ENCODE data around the gene LSM14B.

The LSM14B gene

DNA sequence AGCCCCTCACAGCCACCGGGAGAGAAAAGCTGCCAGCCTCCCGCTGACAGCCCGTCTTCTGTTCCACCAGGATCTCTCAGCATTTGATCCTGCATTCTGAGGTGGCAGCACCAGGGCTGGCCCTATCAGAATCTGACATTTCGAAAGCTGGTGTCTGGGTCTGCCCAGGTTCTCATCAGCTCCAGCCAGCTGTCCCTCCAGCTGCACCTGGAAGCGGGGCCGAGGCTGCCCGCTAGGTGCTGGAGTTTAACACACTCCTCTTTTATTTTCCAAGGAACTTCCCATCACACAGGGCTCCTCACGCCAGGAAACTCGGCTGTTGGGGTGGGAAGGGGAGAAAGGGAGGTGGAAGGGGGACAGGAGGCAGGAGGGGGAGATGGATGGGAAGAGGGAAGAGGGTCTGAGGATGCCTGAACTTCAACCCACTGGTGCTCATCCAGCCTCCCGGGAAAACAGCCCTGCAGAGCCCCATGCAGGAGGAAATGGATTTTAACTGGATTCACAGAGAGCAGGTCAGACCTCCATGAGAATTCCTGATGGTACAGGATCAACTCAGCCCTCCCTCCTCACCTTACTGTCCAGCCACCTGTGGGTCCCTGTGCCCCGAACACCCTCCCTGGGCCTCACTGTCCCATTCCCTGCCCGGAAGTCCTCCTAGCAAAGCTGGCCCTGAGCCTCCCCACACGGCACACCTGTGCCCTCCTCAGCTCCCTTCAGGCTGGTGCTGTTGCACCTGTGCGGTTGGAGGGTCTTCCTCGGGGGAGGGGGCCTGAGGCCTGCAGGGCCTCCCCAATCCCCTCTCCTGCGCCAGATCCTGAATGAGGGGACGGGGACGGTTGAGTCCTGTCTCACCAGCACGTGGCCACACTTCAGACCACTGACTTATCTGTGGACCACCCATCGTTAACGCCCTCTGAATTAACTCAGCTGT, 3.9 kb upstream of the LSM14B start:
- Histone ChIP-seq H3K27ac (ENCODE audit: low read length) (0 out of 2 replicates have a peak overlapping the region, but pooled peaks have one; percentile 9), H3K4me3 (ENCODE audit: low read depth in 1 of 2, low read length in 2 of 2) (no peak overlapping the region), H3K4me2 (ENCODE audit: insufficient read depth, low read length) (peak overlapping the region; percentile 53; the same call in 1 of the 2 replicates), H3K9me3 (ENCODE audit: insufficient read depth, low read length, severe bottlenecking) (no peaks in the 10 kb centered on the region), H3K79me2 (ENCODE audit: insufficient read depth, low read length) (peaks cover 9% of the 10 kb centered on the region), H3K36me3 (ENCODE audit: insufficient read depth, low read length) (no peaks in the 10 kb centered on the region), H4K20me1 (ENCODE audit: insufficient read depth, low read length) (peaks cover 18% of the 10 kb centered on the region), H2AFZ (ENCODE audit: low read depth, low read length) (no peak overlapping the region), H3K27me3 (ENCODE audit: insufficient read depth, low read length, poor library complexity) (no peaks in the 10 kb centered on the region), H3K4me1 (ENCODE audit: insufficient read depth, low read length) (peaks cover 34% of the 10 kb centered on the region), H3K9ac (ENCODE audit: low read depth, low read length) (no peak overlapping the region)
- DNase-seq (no peak), ATAC-seq (ENCODE audit: insufficient read depth, low read depth) (no peak)
- TF ChIP-seq EZH2 (IDR thresholded peaks at IDR 0.05; ENCODE audit: borderline replicate concordance, low read depth, low read length, severe bottlenecking) (no peak), CTCF (IDR thresholded peaks at IDR 0.05; ENCODE audit: borderline replicate concordance, extremely low read depth, low read length, poor library complexity, severe bottlenecking) (no peak)

- Histone ChIP-seq H3K36me3 (ENCODE audit: insufficient read depth, low read length) (peaks cover 6% of the 10 kb centered on the region), H3K4me1 (ENCODE audit: insufficient read depth, low read length) (peaks cover 41% of the 10 kb centered on the region), H4K20me1 (ENCODE audit: insufficient read depth, low read length) (peaks cover 25% of the 10 kb centered on the region), H3K4me3 (ENCODE audit: low read depth in 1 of 2, low read length in 2 of 2) (no peak overlapping the region), H3K27me3 (ENCODE audit: insufficient read depth, low read length, poor library complexity) (no peaks in the 10 kb centered on the region), H3K27ac (ENCODE audit: low read length) (no peak overlapping the region), H3K9ac (ENCODE audit: low read depth, low read length) (no peak overlapping the region), H2AFZ (ENCODE audit: low read depth, low read length) (no peak overlapping the region), H3K79me2 (ENCODE audit: insufficient read depth, low read length) (peaks cover 17% of the 10 kb centered on the region), H3K4me2 (ENCODE audit: insufficient read depth, low read length) (no peak overlapping the region), H3K9me3 (ENCODE audit: insufficient read depth, low read length, severe bottlenecking) (no peaks in the 10 kb centered on the region)
- TF ChIP-seq EZH2 (IDR thresholded peaks at IDR 0.05; ENCODE audit: borderline replicate concordance, low read depth, low read length, severe bottlenecking) (no peak), CTCF (IDR thresholded peaks at IDR 0.05; ENCODE audit: borderline replicate concordance, extremely low read depth, low read length, poor library complexity, severe bottlenecking) (no peak)
- DNase-seq (no peak), ATAC-seq (ENCODE audit: insufficient read depth, low read depth) (no peak)
Measured at GRCh38 chr20:62119115-62119514, 3.2 kb upstream of the LSM14B start.

DNA sequence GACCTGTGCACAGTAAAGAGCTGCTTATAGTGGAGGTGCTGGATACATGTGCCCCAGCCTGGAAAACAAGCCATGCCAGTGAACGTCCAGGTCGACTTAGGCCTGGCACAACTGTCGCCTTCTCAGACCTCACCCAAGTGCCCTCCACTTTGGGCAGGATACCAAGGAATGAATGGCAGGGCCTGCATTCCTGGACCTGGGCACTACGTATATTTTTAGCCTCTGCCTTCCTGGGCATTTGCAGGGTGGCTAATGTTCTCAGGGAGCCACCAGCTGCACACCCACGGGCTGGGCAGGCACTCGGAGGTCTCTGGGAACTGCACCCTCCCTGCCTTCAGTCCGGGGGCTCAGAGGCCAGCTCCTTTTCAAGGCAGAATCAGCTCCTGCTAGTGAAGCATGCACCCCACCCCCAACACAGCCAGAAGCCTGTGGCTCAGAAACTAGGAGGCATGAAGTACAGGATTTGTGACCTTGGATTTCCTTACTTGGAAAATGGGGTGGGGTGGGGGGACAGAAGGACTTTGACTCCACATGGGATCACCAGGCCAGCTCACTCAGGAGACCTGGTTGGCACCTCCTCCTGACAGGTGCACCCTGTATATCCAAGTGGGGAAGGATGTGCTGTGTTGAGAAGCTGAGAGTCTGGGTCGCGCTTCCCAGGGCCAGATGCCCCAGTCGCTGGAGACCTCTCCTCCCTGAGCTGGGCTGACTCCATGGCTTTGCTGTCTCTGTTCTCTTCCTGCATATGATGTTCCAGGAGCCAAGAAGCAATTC, 2.5 kb upstream of the LSM14B start:
- no peak for TF ChIP-seq CTCF (IDR thresholded peaks at IDR 0.05; ENCODE audit: borderline replicate concordance, extremely low read depth, low read length, poor library complexity, severe bottlenecking)
- no peak for TF ChIP-seq EZH2 (IDR thresholded peaks at IDR 0.05; ENCODE audit: borderline replicate concordance, low read depth, low read length, severe bottlenecking)

More for the DNA sequence above, 2.5 kb upstream of the LSM14B start:
- peaks cover 47% of the 10 kb centered on the region for H3K4me1 ChIP-seq (ENCODE audit: insufficient read depth, low read length)
- no peak for ATAC-seq (ENCODE audit: insufficient read depth, low read depth)
- H3K9ac ChIP-seq (ENCODE audit: low read depth, low read length), result no peak overlapping the region
- peaks cover 23% of the 10 kb centered on the region for H3K79me2 ChIP-seq (ENCODE audit: insufficient read depth, low read length)
- no peaks in the 10 kb centered on the region for H3K27me3 ChIP-seq (ENCODE audit: insufficient read depth, low read length, poor library complexity)
- H4K20me1 ChIP-seq (ENCODE audit: insufficient read depth, low read length), result peaks cover 32% of the 10 kb centered on the region
- H3K4me3 ChIP-seq (ENCODE audit: low read depth in 1 of 2, low read length in 2 of 2), result no peak overlapping the region
- no peak overlapping the region for H3K27ac ChIP-seq (ENCODE audit: low read length)
- peaks cover 13% of the 10 kb centered on the region for H3K36me3 ChIP-seq (ENCODE audit: insufficient read depth, low read length)
- no peak overlapping the region for H3K4me2 ChIP-seq (ENCODE audit: insufficient read depth, low read length)
- no peaks in the 10 kb centered on the region for H3K9me3 ChIP-seq (ENCODE audit: insufficient read depth, low read length, severe bottlenecking)
- H2AFZ ChIP-seq (ENCODE audit: low read depth, low read length), result no peak overlapping the region
- no peak for DNase-seq
